ENCODE measurements around the gene VEGFD. TPM values are rescaled to one million over a fixed set of nuclear protein-coding genes. Genes with fewer than 3 reads are reported as not detected.
A peak's percentile ranks its signal among the peaks of the same experiment; 100 is the strongest.

VEGFD gene
- total and polyA plus RNA-seq, 2 donors (not counting 1 experiment from before 2014, with no cell fraction given), result 2.0 to 7.9 TPM

GRCh38 chrX:15359701-15360100 lies 24.5 kb downstream of the VEGFD start:
- peak in 1 of 2 donors; percentile 38 for DNase-seq (ENCODE audit: low read depth in 2 of 2)

GRCh38 chrX:15358533-15358932 lies 25.7 kb downstream of the VEGFD start:
- H3K9me3 ChIP-seq (ENCODE audit: control insufficient read depth, insufficient read depth, low read depth, low read length), result no peaks in the 10 kb centered on the region
- H2AFZ ChIP-seq (ENCODE audit: low read length), result no peak overlapping the region
- no peak for TF ChIP-seq CTCF (conservative IDR thresholded peaks at IDR 0.05 in 1 of 2, IDR thresholded peaks at IDR 0.05 in 1 of 2; ENCODE audit: low read depth in 1 of 2, low read length in 2 of 2)
- TF ChIP-seq EZH2 (IDR thresholded peaks at IDR 0.05; ENCODE audit: low read length, missing control alignments), result no peak
- no peaks in the 10 kb centered on the region for H3K36me3 ChIP-seq (ENCODE audit: control insufficient read depth, insufficient read depth, low read length)
- no peaks in the 10 kb centered on the region for H3K4me1 ChIP-seq (ENCODE audit: control insufficient read depth, extremely low read depth, insufficient read depth, low read length)
- no peaks in the 10 kb centered on the region for H4K20me1 ChIP-seq (ENCODE audit: control insufficient read depth, extremely low read depth, insufficient read depth, low read length)
- no peaks in the 10 kb centered on the region for H3K27me3 ChIP-seq (ENCODE audit: control insufficient read depth, insufficient read depth, low read length)
- H3K27ac ChIP-seq (ENCODE audit: insufficient read depth, low read length), result no peak overlapping the region
- no peak overlapping the region for H3K4me3 ChIP-seq (replicated peaks in 1 of 4; ENCODE audit: control extremely low read depth in 1 of 4, insufficient read depth in 1 of 4, low read depth in 3 of 4, low read length in 4 of 4)
- DNase-seq (ENCODE audit: low read depth in 2 of 2), result no peak
- no peak overlapping the region for H3K9ac ChIP-seq (ENCODE audit: insufficient read depth, low read length)
- no peak overlapping the region for H3K4me2 ChIP-seq (ENCODE audit: extremely low read depth, insufficient read depth, low read length)
- H3K79me2 ChIP-seq (ENCODE audit: control insufficient read depth, insufficient read depth, low read length), result no peaks in the 10 kb centered on the region

More at GRCh38 chrX:15359701-15360100, 24.5 kb downstream of the VEGFD start:
- H3K4me3 ChIP-seq (replicated peaks in 1 of 4; ENCODE audit: control extremely low read depth in 1 of 4, insufficient read depth in 1 of 4, low read depth in 3 of 4, low read length in 4 of 4), result no peak overlapping the region
- H3K27ac ChIP-seq (ENCODE audit: insufficient read depth, low read length), result no peak overlapping the region
- H2AFZ ChIP-seq (ENCODE audit: low read length), result no peak overlapping the region
- TF ChIP-seq EZH2 (IDR thresholded peaks at IDR 0.05; ENCODE audit: low read length, missing control alignments), result no peak
- no peak for TF ChIP-seq CTCF (conservative IDR thresholded peaks at IDR 0.05 in 1 of 2, IDR thresholded peaks at IDR 0.05 in 1 of 2; ENCODE audit: low read depth in 1 of 2, low read length in 2 of 2)
- H3K27me3 ChIP-seq (ENCODE audit: control insufficient read depth, insufficient read depth, low read length), result no peaks in the 10 kb centered on the region
- no peaks in the 10 kb centered on the region for H3K4me1 ChIP-seq (ENCODE audit: control insufficient read depth, extremely low read depth, insufficient read depth, low read length)
- H3K4me2 ChIP-seq (ENCODE audit: extremely low read depth, insufficient read depth, low read length), result no peak overlapping the region
- H3K36me3 ChIP-seq (ENCODE audit: control insufficient read depth, insufficient read depth, low read length), result no peaks in the 10 kb centered on the region
- H4K20me1 ChIP-seq (ENCODE audit: control insufficient read depth, extremely low read depth, insufficient read depth, low read length), result no peaks in the 10 kb centered on the region
- H3K79me2 ChIP-seq (ENCODE audit: control insufficient read depth, insufficient read depth, low read length), result no peaks in the 10 kb centered on the region
- H3K9me3 ChIP-seq (ENCODE audit: control insufficient read depth, insufficient read depth, low read depth, low read length), result no peaks in the 10 kb centered on the region
- no peak overlapping the region for H3K9ac ChIP-seq (ENCODE audit: insufficient read depth, low read length)

GRCh38 chrX:15356444-15356843 lies 27.8 kb downstream of the VEGFD start:
- Histone ChIP-seq H3K9ac (ENCODE audit: insufficient read depth, low read length) (no peak overlapping the region), H3K4me3 (replicated peaks in 1 of 4; ENCODE audit: control extremely low read depth in 1 of 4, insufficient read depth in 1 of 4, low read depth in 3 of 4, low read length in 4 of 4) (no peak overlapping the region), H3K36me3 (ENCODE audit: control insufficient read depth, insufficient read depth, low read length) (no peaks in the 10 kb centered on the region), H3K27me3 (ENCODE audit: control insufficient read depth, insufficient read depth, low read length) (no peaks in the 10 kb centered on the region), H2AFZ (ENCODE audit: low read length) (no peak overlapping the region), H4K20me1 (ENCODE audit: control insufficient read depth, extremely low read depth, insufficient read depth, low read length) (no peaks in the 10 kb centered on the region), H3K9me3 (ENCODE audit: control insufficient read depth, insufficient read depth, low read depth, low read length) (no peaks in the 10 kb centered on the region), H3K4me2 (ENCODE audit: extremely low read depth, insufficient read depth, low read length) (no peak overlapping the region), H3K27ac (ENCODE audit: insufficient read depth, low read length) (no peak overlapping the region), H3K4me1 (ENCODE audit: control insufficient read depth, extremely low read depth, insufficient read depth, low read length) (no peaks in the 10 kb centered on the region), H3K79me2 (ENCODE audit: control insufficient read depth, insufficient read depth, low read length) (no peaks in the 10 kb centered on the region)
- no peak for TF ChIP-seq CTCF (conservative IDR thresholded peaks at IDR 0.05 in 1 of 2, IDR thresholded peaks at IDR 0.05 in 1 of 2; ENCODE audit: low read depth in 1 of 2, low read length in 2 of 2)
- TF ChIP-seq EZH2 (IDR thresholded peaks at IDR 0.05; ENCODE audit: low read length, missing control alignments), result no peak
- DNase-seq (ENCODE audit: low read depth in 2 of 2), result peak in 1 of 2 donors; percentile 89
